ENCODE data around the gene CDC42EP3.
A peak's percentile ranks its signal among the peaks of the same experiment; 100 is the strongest.

The CDC42EP3 gene

DNA sequence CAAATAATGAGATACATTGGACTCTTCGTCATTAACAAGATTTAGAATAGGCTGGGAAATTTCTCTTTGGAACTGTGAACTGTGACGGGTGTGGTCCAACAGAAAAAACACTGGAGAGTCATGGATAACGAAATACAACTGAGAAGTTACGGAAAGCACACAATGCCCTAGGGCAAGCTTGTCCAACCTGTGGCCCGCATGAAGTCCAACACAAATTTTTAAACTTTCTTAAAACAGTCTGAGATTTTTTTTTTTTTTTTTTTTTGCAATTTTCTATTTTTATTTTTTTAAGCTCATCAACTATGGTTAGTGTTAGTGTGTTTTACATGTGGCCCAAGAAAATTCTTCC lies 27.7 kb downstream of the CDC42EP3 start:
- Mint-ChIP-seq H3K4me1 (peaks cover 53% of the 10 kb centered on the region), H3K27me3 (no peaks in the 10 kb centered on the region), H3K27ac (no peak overlapping the region), H3K4me3 (no peak overlapping the region), H3K36me3 (peaks cover 68% of the 10 kb centered on the region), H3K9me3 (peaks cover 19% of the 10 kb centered on the region)
- DNase-seq, result no peak
- CTCF ChIA-PET, result interaction anchor here (0.7 kb wide), 1 partner anchor 31 kb away, joined by 5 read pairs; no protein-coding TSS in a partner anchor

DNA sequence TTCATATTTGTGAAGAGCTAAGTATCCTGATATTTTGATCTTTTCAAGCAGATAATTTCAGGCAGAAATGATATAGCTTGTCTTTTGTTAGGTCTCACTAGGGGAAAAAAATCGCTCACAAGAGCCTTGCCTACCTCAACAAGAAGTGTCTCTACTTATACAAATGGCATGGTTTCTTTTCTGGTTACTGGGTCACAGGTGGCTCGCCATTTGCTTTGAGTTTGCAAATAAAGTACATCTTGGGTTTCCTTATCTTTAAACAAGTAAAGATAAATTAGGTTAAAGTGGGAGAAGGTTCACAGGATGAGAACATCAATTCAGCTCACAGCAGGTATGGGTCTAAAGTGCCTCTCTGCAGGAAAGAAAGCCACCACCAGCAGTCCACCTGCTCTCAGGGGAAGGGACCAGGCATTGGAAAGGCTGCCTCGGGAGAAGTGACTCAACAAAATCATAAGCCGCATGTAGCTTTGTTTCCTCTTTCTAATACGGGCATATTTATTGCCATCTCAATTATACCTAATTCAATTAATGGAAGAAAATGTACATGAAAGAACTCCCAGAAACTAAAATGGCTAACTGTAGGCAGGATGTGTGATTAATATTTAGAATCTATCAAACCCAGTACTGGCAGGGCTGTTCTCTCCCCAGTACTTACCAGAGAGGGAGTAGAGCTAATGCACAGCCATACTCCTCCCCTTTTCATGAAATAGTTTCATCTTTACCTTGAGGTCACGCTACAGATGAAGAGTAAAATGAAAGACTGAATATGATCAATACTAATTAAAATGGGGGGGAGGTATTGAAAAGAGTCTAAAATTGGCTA lies 28.3 kb downstream of the CDC42EP3 start:
- no peak for DNase-seq
- Mint-ChIP-seq H3K27me3 (no peaks in the 10 kb centered on the region), H3K4me1 (peaks cover 47% of the 10 kb centered on the region), H3K27ac (no peak overlapping the region), H3K36me3 (peaks cover 62% of the 10 kb centered on the region), H3K4me3 (no peak overlapping the region), H3K9me3 (peaks cover 15% of the 10 kb centered on the region)
- CTCF ChIA-PET, result no interaction called here

DNA sequence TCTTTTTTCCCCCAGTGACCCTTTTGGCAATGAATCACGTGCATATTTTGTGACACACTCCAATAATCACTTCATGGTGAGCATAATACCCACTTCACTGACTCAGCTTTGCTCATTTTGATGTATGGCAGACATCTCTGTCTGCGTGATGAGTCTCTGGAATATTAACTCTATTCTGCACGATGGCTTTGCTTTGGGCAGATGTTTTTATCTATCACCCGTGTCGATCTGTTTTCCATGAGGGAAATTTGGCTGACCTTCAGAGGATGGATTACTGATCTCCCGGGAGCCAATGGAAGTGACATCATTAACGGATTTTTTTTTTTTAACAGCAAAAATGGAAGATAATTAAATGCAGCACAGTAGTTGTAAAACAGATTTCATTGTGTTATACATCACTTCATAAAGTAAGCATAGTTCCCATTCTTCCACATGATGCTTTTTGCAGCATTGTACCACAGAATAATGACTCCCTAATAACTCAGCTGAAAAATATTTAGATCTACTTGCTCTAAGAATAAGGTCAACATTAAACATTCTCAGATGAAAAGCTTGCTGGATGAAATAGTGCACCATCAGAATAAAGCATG lies 29.8 kb downstream of the CDC42EP3 start:
- peaks cover 50% of the 10 kb centered on the region for H3K36me3 Mint-ChIP-seq
- CTCF ChIA-PET, result no interaction called here
- DNase-seq, result no peak
- no peaks in the 10 kb centered on the region for H3K27me3 Mint-ChIP-seq
- H3K4me1 Mint-ChIP-seq, result peaks cover 35% of the 10 kb centered on the region
- peaks cover 5% of the 10 kb centered on the region for H3K9me3 Mint-ChIP-seq
- no peak overlapping the region for H3K27ac Mint-ChIP-seq
- no peak overlapping the region for H3K4me3 Mint-ChIP-seq

DNA sequence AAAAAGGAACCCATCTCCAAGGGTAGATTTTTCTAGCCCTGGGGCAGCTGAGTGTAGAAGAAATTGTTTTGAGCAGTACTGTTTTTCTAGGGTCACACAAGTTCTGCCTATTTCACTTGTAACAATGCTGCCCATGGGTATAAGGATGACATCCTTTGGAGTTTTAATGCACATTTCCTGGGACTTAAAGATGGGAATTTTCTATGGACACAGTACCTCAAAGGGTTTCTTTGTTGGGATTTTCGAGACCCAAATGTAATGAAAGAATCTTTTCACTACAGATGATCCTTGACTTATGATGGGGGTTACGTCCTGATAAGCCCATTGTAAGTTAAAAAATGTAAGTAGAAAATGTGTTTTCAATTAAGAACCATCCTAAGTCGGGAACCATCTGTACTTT lies 31.8 kb downstream of the CDC42EP3 start:
- CTCF ChIA-PET, result no interaction called here
- peaks cover 5% of the 10 kb centered on the region for H3K9me3 Mint-ChIP-seq
- no peaks in the 10 kb centered on the region for H3K27me3 Mint-ChIP-seq
- DNase-seq, result no peak
- peaks cover 34% of the 10 kb centered on the region for H3K36me3 Mint-ChIP-seq
- H3K4me3 Mint-ChIP-seq, result no peak overlapping the region
- no peak overlapping the region for H3K27ac Mint-ChIP-seq
- peaks cover 37% of the 10 kb centered on the region for H3K4me1 Mint-ChIP-seq

DNA sequence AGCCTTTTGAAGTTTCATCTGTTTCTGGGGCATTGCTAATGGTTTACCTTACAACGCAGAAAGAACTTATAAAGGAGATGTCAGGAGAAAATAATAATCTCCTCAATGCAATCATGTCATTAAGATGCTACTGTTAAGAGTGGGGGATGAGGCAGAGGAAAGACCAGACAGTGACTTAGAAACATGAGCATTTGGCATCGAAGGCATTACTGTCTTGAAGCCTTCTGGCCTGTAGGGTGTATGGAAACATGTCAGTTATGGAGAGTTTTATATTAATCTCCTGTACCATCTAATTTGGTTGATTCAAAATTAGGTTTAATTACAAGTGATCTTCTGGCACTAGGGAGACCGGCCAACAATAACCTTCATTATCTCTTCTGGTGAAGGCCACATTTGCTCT lies 32.5 kb downstream of the CDC42EP3 start:
- DNase-seq, result no peak
- Mint-ChIP-seq H3K9me3 (peaks cover 2% of the 10 kb centered on the region), H3K36me3 (peaks cover 30% of the 10 kb centered on the region), H3K27me3 (no peaks in the 10 kb centered on the region), H3K4me1 (peaks cover 35% of the 10 kb centered on the region), H3K4me3 (no peak overlapping the region), H3K27ac (no peak overlapping the region)
- CTCF ChIA-PET, result no interaction called here

DNA sequence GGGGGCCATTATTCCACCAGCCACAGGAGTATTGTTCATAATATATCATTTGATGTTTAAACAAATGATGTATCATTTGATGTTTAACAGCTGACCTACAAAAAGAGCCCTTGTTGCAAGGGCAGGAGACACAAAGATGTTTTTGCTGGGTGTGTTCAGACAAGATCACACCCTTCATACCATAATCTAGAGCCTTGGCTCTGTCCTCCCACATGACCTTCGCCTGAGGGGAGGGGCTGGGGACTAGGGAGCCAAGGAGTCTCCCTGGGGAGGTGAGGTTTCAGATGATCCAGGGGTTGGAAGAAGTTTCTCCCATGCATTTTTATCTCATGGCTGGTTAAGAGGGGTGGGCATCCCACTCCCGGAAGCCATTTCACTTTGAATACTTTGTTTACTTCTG lies 33.5 kb downstream of the CDC42EP3 start:
- no peak overlapping the region for H3K27ac Mint-ChIP-seq
- no peak for DNase-seq
- H3K4me3 Mint-ChIP-seq, result no peak overlapping the region
- peaks cover 31% of the 10 kb centered on the region for H3K4me1 Mint-ChIP-seq
- H3K27me3 Mint-ChIP-seq, result no peaks in the 10 kb centered on the region
- H3K9me3 Mint-ChIP-seq, result no peaks in the 10 kb centered on the region
- CTCF ChIA-PET, result no interaction called here
- H3K36me3 Mint-ChIP-seq, result peaks cover 21% of the 10 kb centered on the region

DNA sequence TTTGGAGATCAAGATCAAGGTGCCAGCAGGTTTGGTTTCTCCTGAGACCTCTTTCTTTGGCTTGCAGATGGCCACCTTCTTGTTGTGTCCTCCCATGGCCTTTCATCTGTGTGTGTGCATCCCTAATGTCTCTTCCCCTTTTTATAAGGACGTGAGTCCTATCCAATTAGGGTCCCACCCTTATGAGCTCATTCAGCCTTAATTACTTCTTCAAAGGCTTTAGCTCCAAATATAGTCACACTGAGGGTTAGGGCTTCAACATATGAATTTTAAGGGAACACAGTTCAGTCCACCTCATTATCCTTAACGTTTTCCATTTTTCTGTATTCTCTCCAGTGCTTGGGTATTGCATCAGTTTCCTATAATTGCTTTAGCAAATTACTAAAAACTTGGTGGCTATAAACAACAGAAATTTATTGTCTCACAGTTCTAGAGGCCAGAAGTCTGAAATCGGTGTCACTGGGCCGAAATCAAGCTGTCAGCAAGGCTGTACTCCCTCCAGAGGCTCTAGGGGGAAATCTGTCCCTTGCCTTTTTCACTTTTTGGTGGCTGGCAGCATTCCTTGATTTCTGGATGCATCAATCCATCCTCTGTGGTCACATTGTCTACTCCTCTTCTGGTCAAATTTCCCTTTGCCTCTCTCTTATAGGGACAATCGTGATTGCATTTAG lies 34.1 kb downstream of the CDC42EP3 start:
- H3K27ac Mint-ChIP-seq, result no peak overlapping the region
- no peak overlapping the region for H3K4me3 Mint-ChIP-seq
- CTCF ChIA-PET, result no interaction called here
- no peak for DNase-seq
- H3K9me3 Mint-ChIP-seq, result no peaks in the 10 kb centered on the region
- H3K4me1 Mint-ChIP-seq, result peaks cover 31% of the 10 kb centered on the region
- no peaks in the 10 kb centered on the region for H3K27me3 Mint-ChIP-seq
- H3K36me3 Mint-ChIP-seq, result peaks cover 15% of the 10 kb centered on the region

DNA sequence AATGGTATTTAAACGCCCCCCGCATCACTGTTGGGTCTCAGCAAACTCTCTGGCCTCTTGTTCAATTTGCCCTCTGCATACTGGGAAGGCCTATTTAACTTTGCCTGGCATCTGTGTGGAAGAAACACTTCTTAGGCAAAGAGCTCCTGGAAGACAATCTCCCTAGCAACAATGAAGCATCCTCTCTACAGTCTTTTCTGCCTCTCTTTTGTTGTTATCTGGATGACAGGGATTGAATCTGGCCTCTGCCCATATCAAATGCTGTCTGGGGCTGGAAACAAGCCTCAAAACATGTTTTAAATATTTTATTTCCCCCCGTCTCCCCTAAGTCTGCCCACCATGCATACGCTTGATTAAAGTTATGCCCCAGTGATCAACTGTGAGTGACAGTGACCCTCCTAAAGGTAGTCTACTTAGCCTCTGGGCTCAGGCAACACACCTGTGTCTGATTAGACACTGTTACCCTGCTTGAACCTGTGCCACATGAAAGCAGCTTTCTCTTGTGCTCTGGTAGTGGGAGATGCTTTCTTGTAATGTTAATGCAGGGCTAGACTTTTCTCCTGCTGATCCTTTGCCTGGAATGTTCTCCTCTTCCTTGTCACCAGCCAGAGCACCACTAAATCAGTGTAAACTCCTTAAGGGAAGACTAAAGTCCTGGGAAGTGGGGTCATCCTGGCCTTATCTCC lies 34.9 kb downstream of the CDC42EP3 start:
- Mint-ChIP-seq H3K36me3 (peaks cover 7% of the 10 kb centered on the region), H3K4me1 (peaks cover 31% of the 10 kb centered on the region), H3K9me3 (no peaks in the 10 kb centered on the region), H3K4me3 (no peak overlapping the region), H3K27me3 (no peaks in the 10 kb centered on the region), H3K27ac (no peak overlapping the region)
- no peak for DNase-seq
- CTCF ChIA-PET, result no interaction called here

DNA sequence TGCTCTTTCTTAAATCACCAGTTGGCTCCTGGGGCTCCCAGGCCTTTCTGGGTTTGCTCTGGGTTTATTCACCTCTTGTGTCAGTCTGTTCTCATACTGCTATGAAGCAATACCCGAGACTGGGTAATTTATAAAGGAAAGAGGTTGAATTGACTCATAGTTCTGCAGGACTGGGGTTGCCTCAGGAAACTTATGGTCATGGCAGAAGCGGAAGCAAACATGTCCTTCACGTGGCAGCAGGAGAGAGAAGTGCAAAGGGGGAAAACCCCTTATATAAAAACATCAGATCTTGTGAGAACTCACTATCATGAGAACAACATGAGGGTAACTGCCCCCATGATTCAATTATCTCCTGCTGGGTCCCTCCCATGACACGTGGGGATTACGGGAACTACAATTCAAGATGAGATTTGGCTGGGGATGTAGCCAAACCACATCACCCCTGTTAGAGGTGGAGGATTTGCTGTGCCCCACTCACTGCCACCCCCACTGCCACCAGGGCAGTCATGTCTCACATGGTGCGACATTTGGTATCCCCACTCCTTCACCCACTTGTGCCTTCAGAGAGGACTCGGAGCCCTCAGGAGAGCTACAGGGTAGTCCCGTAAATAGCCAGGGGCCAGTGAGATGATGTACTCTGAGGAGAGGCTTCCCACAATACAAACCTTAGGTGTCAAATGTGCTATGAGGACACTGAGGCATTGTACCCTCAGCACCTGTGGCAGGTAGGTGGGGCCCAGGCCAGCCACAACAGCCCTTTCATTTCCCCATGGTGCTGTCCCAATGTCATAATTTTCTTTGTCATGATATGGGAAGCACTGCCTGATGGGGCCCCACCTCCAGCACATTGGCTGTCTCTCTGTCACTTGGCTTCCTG lies 35.7 kb downstream of the CDC42EP3 start:
- Mint-ChIP-seq H3K4me1 (peaks cover 35% of the 10 kb centered on the region), H3K4me3 (no peak overlapping the region), H3K36me3 (peaks cover 3% of the 10 kb centered on the region), H3K27ac (peak overlapping the region; percentile 65), H3K27me3 (no peaks in the 10 kb centered on the region), H3K9me3 (no peaks in the 10 kb centered on the region)
- CTCF ChIA-PET, result no interaction called here
- peak; percentile 70 for DNase-seq

DNA sequence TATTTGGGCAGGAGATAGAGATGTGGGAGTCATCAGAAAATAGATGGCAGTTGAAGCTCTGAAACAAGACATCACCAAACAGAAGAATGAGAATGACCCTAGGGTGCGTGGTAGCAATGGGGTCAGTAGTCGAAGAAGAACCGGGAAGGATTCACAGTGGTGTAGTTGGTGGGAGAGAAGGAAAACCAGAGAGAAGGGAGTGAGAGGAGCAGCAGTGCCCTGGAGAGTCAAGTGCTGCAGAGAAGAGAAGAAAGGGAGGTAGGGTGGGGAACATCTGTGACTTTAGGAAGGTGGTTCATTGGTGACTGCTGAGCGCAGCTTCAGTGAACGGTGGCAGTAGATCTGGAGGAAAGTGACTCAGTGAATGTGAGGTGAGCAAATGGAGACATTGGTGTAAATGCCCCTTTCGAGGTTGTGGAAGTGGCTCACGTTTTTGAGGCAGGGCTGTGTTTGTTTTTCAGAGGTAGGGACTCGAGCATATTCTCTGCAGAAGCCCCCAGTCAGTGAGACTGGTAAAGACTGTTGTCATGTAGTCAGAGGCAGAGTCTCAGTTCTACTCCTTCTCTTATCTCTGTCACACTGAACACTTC lies 36.4 kb downstream of the CDC42EP3 start:
- Mint-ChIP-seq H3K4me1 (peaks cover 39% of the 10 kb centered on the region), H3K4me3 (no peak overlapping the region), H3K36me3 (peaks cover 3% of the 10 kb centered on the region), H3K27me3 (no peaks in the 10 kb centered on the region), H3K9me3 (no peaks in the 10 kb centered on the region), H3K27ac (peak overlapping the region; percentile 65)
- DNase-seq, result no peak
- CTCF ChIA-PET, result no interaction called here

DNA sequence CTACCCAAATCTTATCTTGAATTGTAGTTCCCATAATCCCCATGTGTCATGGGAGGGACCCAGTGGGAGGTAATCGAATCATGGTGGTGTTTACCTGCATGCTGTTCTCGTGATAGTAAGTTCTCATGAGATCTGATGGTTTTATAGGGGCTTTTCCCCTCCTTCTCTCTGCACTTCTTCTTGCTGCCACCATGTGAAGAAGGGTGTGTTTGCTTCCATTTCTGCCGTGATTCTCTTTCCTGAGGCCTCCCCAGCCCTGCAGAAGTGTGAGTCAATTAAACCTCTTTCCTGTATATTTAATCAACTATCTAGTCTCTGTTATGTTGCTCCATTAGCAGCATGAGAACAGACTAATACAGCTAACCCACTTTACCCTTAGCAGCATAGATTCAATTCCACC lies 37.6 kb downstream of the CDC42EP3 start:
- H3K36me3 Mint-ChIP-seq, result peaks cover 3% of the 10 kb centered on the region
- no peak overlapping the region for H3K4me3 Mint-ChIP-seq
- H3K9me3 Mint-ChIP-seq, result no peaks in the 10 kb centered on the region
- H3K27me3 Mint-ChIP-seq, result no peaks in the 10 kb centered on the region
- H3K27ac Mint-ChIP-seq, result no peak overlapping the region
- peaks cover 39% of the 10 kb centered on the region for H3K4me1 Mint-ChIP-seq
- DNase-seq, result no peak
- CTCF ChIA-PET, result no interaction called here

DNA sequence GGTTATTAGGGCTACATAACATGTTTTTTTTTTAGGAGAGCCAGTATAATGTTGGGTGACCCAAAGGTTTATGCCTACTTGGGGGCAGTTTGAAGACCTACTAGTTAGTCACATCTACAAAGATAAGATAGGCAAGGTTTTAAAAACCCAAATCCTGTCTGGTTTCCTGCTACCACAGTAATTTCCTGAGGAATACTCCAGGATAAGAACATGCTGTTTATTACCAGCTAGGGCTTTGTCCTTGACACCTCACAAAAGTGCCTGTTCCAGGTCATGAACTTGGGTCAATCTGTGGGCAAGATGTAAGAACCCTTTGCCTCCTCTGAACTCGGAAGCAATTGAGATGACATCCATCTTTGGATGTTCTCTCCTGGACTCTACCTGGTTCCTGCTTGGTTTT lies 38.2 kb downstream of the CDC42EP3 start:
- CTCF ChIA-PET, result interaction anchor here (0.8 to 1.1 kb wide), 2 partner anchors 14 to 15 kb away, joined by 3 read pairs; no protein-coding TSS in a partner anchor
- Mint-ChIP-seq H3K9me3 (no peaks in the 10 kb centered on the region), H3K27me3 (no peaks in the 10 kb centered on the region), H3K36me3 (peaks cover 3% of the 10 kb centered on the region), H3K27ac (no peak overlapping the region), H3K4me1 (peaks cover 39% of the 10 kb centered on the region), H3K4me3 (no peak overlapping the region)
- no peak for DNase-seq

DNA sequence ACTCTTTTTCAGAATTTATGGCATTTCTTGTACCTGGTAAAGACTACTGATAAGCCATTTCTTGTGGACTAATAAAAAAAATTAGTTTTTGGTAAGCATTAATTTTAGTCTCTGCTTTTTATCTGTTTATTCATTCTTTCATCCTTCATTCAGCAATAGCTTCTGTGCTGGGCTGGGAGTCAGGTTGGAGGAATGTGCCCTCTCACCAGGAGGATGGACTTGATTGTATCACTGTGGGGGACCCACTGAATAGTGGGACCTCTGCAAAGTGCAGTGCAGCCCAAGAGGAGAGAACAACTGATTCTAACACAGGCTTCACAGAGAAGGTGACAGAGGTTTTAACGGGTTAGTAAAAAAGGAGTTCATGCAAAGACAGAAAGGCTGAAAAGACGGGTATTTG lies 39.1 kb downstream of the CDC42EP3 start:
- Mint-ChIP-seq H3K36me3 (peaks cover 3% of the 10 kb centered on the region), H3K9me3 (no peaks in the 10 kb centered on the region), H3K4me3 (no peak overlapping the region), H3K27me3 (no peaks in the 10 kb centered on the region), H3K4me1 (peaks cover 39% of the 10 kb centered on the region), H3K27ac (no peak overlapping the region)
- no peak for DNase-seq
- CTCF ChIA-PET, result interaction anchor here (0.8 to 1.1 kb wide), 2 partner anchors 13 to 14 kb away, joined by 3 read pairs; no protein-coding TSS in a partner anchor

All from activated naive CD4-positive, alpha-beta T cell treated with anti-CD3 and anti-CD28 coated beads, Interleukin-2, amount 10 ng/mL, durations not matched to agents 7 days and 5 days (primary cell).